ENCODE data around the gene BMPR1B.

BMPR1B gene

DNA sequence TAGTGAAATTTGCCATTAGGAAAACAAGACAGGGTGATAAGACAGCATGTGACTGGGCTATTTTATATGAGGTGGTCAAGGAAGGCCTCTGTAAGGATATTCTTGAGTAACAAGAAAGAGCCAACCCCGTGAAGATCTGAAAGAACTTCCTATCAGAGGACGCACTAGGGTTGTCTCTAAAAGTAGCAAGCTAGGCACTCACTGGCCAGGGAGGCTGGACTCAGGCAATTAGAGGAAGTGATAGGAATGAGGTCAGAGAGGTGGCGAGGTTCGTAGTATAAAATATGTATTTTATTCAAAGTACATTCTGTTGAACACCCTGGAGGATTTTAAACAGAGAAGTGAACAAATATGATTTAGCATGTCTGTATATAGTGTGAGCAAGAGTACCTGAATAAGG lies 4.6 kb downstream of the BMPR1B start:
- H3K27me3 ChIP-seq (ENCODE audit: insufficient read depth, poor library complexity, severe bottlenecking) = peaks cover 7% of the 10 kb centered on the region
- ATAC-seq (ENCODE audit: low read depth) = no peak
- TF ChIP-seq, protein P1, sequence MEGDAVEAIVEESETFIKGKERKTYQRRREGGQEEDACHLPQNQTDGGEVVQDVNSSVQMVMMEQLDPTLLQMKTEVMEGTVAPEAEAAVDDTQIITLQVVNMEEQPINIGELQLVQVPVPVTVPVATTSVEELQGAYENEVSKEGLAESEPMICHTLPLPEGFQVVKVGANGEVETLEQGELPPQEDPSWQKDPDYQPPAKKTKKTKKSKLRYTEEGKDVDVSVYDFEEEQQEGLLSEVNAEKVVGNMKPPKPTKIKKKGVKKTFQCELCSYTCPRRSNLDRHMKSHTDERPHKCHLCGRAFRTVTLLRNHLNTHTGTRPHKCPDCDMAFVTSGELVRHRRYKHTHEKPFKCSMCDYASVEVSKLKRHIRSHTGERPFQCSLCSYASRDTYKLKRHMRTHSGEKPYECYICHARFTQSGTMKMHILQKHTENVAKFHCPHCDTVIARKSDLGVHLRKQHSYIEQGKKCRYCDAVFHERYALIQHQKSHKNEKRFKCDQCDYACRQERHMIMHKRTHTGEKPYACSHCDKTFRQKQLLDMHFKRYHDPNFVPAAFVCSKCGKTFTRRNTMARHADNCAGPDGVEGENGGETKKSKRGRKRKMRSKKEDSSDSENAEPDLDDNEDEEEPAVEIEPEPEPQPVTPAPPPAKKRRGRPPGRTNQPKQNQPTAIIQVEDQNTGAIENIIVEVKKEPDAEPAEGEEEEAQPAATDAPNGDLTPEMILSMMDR (IDR thresholded peaks at IDR 0.05; ENCODE audit: poor library complexity, severe bottlenecking) = no peak

DNA sequence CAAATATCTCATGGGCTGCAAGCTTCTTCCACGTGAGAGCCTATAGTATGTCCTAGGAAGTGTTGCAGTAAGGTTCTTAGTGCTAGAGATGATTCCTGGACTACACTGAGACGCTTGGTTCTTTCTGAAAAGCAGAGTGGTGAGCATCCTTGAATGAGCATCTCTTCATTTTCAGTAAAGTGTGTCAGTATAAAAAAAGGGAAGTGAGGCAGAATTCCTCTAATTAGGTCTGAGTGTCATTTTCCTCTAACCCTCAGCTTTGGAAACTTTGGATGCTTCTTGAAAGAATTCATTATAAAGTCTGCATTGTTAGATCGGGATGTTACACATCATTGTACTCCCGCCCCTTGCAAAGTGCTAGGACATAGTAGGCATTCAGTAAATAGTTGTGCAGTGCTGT lies 5.2 kb downstream of the BMPR1B start:
- H3K4me1 ChIP-seq (ENCODE audit: insufficient read depth, poor library complexity, severe bottlenecking) = peaks cover 6% of the 10 kb centered on the region
- DNase-seq (ENCODE audit: low spot score) (no peak), ATAC-seq (ENCODE audit: low read depth) (no peak)
- no peaks in the 10 kb centered on the region for H3K36me3 ChIP-seq (ENCODE audit: low read depth)
- TF ChIP-seq, protein P1 (IDR thresholded peaks at IDR 0.05; ENCODE audit: poor library complexity, severe bottlenecking) = no peak
- no peak overlapping the region for H3K27ac ChIP-seq (ENCODE audit: poor library complexity, severe bottlenecking)
- no peaks in the 10 kb centered on the region for H3K9me3 ChIP-seq (ENCODE audit: severe bottlenecking)
- H3K4me3 ChIP-seq (ENCODE audit: severe bottlenecking) = no peak overlapping the region
- H3K27me3 ChIP-seq (ENCODE audit: insufficient read depth, poor library complexity, severe bottlenecking) = peaks cover 5% of the 10 kb centered on the region

More for the DNA sequence above, 4.6 kb downstream of the BMPR1B start:
- no peaks in the 10 kb centered on the region for H3K9me3 ChIP-seq (ENCODE audit: severe bottlenecking)
- H3K27ac ChIP-seq (ENCODE audit: poor library complexity, severe bottlenecking) = no peak overlapping the region
- peaks cover 6% of the 10 kb centered on the region for H3K4me1 ChIP-seq (ENCODE audit: insufficient read depth, poor library complexity, severe bottlenecking)
- DNase-seq (ENCODE audit: low spot score) = no peak
- H3K36me3 ChIP-seq (ENCODE audit: low read depth) = no peaks in the 10 kb centered on the region
- H3K4me3 ChIP-seq (ENCODE audit: severe bottlenecking) = no peak overlapping the region

DNA sequence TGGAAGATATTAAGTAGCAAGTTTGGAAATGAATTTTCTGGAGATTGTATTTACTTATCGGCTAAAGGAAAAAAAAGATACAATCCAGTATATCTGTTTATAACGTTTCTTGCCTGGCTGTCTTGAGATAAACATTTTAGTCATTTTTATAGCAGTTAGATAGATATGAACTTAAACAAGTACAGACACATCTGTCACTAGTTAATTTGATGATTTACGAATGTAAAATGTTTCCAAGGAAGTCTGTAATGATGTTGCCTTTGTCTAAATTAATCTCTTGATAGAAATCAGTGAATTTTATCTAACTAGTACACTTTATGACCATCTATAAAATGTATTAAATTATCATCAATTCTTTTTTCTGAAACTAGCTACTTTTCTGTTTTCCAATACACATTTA lies 5.7 kb downstream of the BMPR1B start:
- H3K36me3 ChIP-seq (ENCODE audit: low read depth) = no peaks in the 10 kb centered on the region
- peaks cover 2% of the 10 kb centered on the region for H3K27me3 ChIP-seq (ENCODE audit: insufficient read depth, poor library complexity, severe bottlenecking)
- no peak overlapping the region for H3K4me3 ChIP-seq (ENCODE audit: severe bottlenecking)
- H3K27ac ChIP-seq (ENCODE audit: poor library complexity, severe bottlenecking) = no peak overlapping the region
- no peak for ATAC-seq (ENCODE audit: low read depth)
- H3K9me3 ChIP-seq (ENCODE audit: severe bottlenecking) = no peaks in the 10 kb centered on the region
- no peak for DNase-seq (ENCODE audit: low spot score)
- TF ChIP-seq, protein P1 (IDR thresholded peaks at IDR 0.05; ENCODE audit: poor library complexity, severe bottlenecking) = no peak
- H3K4me1 ChIP-seq (ENCODE audit: insufficient read depth, poor library complexity, severe bottlenecking) = peaks cover 6% of the 10 kb centered on the region

DNA sequence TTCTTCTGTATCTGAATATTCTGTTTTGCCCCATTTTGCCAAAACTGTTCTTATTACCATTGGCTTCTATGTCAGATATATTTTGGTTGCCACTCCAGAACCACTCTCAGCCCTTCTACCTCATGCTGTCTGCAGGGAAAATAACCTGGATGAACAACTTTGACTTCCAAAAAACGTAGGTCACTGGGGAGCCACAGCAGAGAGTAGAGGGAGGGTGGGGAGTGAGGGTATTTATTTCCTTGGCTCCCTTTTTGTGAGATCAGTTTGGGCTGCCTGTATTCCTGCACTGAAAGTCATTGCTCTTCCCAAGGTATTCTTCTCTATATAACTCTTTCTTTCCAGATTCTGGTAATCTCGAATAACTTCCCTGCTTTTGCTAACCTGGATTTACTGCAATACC lies 6.3 kb downstream of the BMPR1B start:
- Histone ChIP-seq H3K9me3 (ENCODE audit: severe bottlenecking) (no peaks in the 10 kb centered on the region), H3K36me3 (ENCODE audit: low read depth) (no peaks in the 10 kb centered on the region), H3K27ac (ENCODE audit: poor library complexity, severe bottlenecking) (no peak overlapping the region), H3K4me3 (ENCODE audit: severe bottlenecking) (no peak overlapping the region), H3K27me3 (ENCODE audit: insufficient read depth, poor library complexity, severe bottlenecking) (no peaks in the 10 kb centered on the region), H3K4me1 (ENCODE audit: insufficient read depth, poor library complexity, severe bottlenecking) (peaks cover 6% of the 10 kb centered on the region)
- DNase-seq (ENCODE audit: low spot score) (no peak), ATAC-seq (ENCODE audit: low read depth) (no peak)
- TF ChIP-seq, protein P1 (IDR thresholded peaks at IDR 0.05; ENCODE audit: poor library complexity, severe bottlenecking) = no peak

DNA sequence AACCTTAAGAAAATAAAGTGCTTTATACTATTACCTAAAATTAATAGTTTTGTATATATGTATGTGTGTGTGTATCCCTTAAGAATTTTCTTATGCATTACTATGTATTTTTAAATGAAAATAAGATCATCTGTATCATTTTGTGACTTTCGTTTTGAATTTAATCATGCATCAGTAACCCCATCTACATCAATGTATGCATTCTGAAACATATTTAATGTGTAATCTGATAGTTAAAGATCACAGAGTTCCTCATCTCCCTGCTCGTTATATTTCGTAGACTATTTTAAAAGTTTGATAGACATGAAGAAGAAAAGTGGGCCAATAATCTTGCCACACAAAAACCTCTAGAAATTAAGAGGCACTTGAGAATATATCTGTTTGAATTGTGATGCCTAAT lies 7.4 kb downstream of the BMPR1B start:
- Histone ChIP-seq H3K36me3 (ENCODE audit: low read depth) (no peaks in the 10 kb centered on the region), H3K27me3 (ENCODE audit: insufficient read depth, poor library complexity, severe bottlenecking) (no peaks in the 10 kb centered on the region), H3K27ac (ENCODE audit: poor library complexity, severe bottlenecking) (no peak overlapping the region), H3K9me3 (ENCODE audit: severe bottlenecking) (no peaks in the 10 kb centered on the region), H3K4me1 (ENCODE audit: insufficient read depth, poor library complexity, severe bottlenecking) (peaks cover 6% of the 10 kb centered on the region), H3K4me3 (ENCODE audit: severe bottlenecking) (no peak overlapping the region)
- no peak for DNase-seq (ENCODE audit: low spot score)
- ATAC-seq (ENCODE audit: low read depth) = no peak
- TF ChIP-seq, protein P1 (IDR thresholded peaks at IDR 0.05; ENCODE audit: poor library complexity, severe bottlenecking) = no peak
